ENCODE results near the gene GPRC6A.

DNA sequence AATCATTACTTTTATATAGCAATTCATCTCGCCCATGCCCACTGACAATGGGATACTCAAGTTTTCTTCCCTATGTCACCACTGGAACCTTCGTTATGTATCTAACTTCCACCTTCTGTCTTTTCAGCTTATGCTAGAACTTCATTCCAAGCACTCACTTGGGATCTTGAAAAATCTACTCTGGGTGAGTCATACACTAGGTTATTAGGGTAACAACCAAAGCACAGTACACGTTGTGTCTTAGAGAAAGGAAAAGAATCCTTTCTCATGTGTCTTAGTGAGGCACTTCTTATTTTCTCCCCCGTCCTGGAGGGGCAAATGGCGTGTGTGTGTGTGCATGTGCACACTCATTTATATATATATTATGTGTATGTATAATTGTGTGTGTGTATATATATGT is 45.0 kb downstream of the GPRC6A start:
- TF ChIP-seq, protein P1, sequence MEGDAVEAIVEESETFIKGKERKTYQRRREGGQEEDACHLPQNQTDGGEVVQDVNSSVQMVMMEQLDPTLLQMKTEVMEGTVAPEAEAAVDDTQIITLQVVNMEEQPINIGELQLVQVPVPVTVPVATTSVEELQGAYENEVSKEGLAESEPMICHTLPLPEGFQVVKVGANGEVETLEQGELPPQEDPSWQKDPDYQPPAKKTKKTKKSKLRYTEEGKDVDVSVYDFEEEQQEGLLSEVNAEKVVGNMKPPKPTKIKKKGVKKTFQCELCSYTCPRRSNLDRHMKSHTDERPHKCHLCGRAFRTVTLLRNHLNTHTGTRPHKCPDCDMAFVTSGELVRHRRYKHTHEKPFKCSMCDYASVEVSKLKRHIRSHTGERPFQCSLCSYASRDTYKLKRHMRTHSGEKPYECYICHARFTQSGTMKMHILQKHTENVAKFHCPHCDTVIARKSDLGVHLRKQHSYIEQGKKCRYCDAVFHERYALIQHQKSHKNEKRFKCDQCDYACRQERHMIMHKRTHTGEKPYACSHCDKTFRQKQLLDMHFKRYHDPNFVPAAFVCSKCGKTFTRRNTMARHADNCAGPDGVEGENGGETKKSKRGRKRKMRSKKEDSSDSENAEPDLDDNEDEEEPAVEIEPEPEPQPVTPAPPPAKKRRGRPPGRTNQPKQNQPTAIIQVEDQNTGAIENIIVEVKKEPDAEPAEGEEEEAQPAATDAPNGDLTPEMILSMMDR (IDR thresholded peaks at IDR 0.05) = no peak
- TF ChIP-seq POLR2A (IDR thresholded peaks at IDR 0.05) = no peak

Measured in heart left ventricle (tissue), 13 donors.